Ishikawa (cell line): ENCODE results near the gene ITGA11.

ENCODE experiments used
- CEBPB ChIP-seq: IDR thresholded peaks from 2 replicates; pipeline ENCODE4 v1.6.1; 2012
- CREB1 ChIP-seq: IDR thresholded peaks from 2 replicates; pipeline ENCODE4 v1.6.1; 2012; ENCODE audit warnings: low read depth
- EGR1 ChIP-seq: IDR thresholded peaks from 2 replicates; pipeline ENCODE4 v1.6.1; 2012
- EP300 ChIP-seq: IDR thresholded peaks from 2 replicates; pipeline ENCODE4 v1.6.1; 2012; ENCODE audit warnings: borderline replicate concordance
- FOXM1 ChIP-seq: IDR thresholded peaks from 2 replicates; pipeline ENCODE4 v1.6.1; 2012; ENCODE audit warnings: low read depth, borderline replicate concordance
- MAX ChIP-seq: IDR thresholded peaks from 2 replicates; pipeline ENCODE4 v1.6.1; 2012
- NFIC ChIP-seq: IDR thresholded peaks from 2 replicates; pipeline ENCODE4 v1.6.1; 2012
- RAD21 ChIP-seq: IDR thresholded peaks from 2 replicates; pipeline ENCODE4 v1.6.1; 2012; ENCODE audit warnings: low read depth
- REST ChIP-seq: IDR thresholded peaks from 2 replicates; pipeline ENCODE4 v1.6.1; 2012; ENCODE audit warnings: low read depth, mild to moderate bottlenecking
- TAF1 ChIP-seq: IDR thresholded peaks from 2 replicates; pipeline ENCODE4 v1.6.1; 2012; ENCODE audit warnings: low read depth, mild to moderate bottlenecking
- TCF12 ChIP-seq: IDR thresholded peaks from 2 replicates; pipeline ENCODE4 v1.6.1; 2012; ENCODE audit warnings: low read depth
- TEAD4 ChIP-seq: IDR thresholded peaks from 2 replicates; pipeline ENCODE4 v1.6.1; 2012
- USF1 ChIP-seq: IDR thresholded peaks from 2 replicates; pipeline ENCODE4 v1.6.1; 2012
- YY1 ChIP-seq: IDR thresholded peaks from 2 replicates; pipeline ENCODE4 v1.6.1; 2012; ENCODE audit warnings: low read depth
- ZBTB7A ChIP-seq: IDR thresholded peaks from 2 replicates; pipeline ENCODE4 v1.6.1; 2012; ENCODE audit warnings: low read depth

ITGA11 gene

DNA sequence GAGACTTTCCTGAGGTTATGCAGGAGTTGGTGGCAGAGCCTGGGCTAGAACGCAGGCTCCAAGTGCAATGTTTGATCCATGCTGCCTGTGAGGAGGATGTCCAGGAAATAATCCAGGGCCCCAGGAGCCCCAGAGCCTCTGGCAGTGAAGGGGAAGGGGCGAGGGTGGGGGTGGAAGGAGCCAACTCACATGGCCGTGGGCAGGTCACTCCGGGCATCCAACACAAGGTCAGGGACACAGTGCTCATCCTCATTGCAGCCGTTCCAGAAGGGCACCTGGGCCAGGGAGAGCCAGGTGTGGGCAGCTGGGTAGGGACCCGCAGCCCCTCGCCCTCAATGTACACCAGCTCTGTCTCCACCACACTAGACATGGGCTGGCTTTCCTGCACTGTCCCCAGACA is 110.7 kb downstream of the ITGA11 start:
- TF ChIP-seq REST = no peak
- TF ChIP-seq CEBPB = no peak
- no peak for TF ChIP-seq TCF12
- no peak for TF ChIP-seq RAD21
- TF ChIP-seq CREB1 = no peak
- no peak for TF ChIP-seq ZBTB7A
- no peak for TF ChIP-seq EGR1
- TF ChIP-seq TEAD4 = no peak
- TF ChIP-seq NFIC = no peak
- no peak for TF ChIP-seq MAX
- no peak for TF ChIP-seq FOXM1
- no peak for TF ChIP-seq USF1

- TF ChIP-seq TEAD4 (no peak), MAX (no peak), FOXM1 (no peak), YY1 (no peak), TCF12 (no peak), TAF1 (no peak), ZBTB7A (no peak), NFIC (no peak)
Observed at GRCh38 chr15:68319997-68320396, 112.0 kb downstream of the ITGA11 start.

DNA sequence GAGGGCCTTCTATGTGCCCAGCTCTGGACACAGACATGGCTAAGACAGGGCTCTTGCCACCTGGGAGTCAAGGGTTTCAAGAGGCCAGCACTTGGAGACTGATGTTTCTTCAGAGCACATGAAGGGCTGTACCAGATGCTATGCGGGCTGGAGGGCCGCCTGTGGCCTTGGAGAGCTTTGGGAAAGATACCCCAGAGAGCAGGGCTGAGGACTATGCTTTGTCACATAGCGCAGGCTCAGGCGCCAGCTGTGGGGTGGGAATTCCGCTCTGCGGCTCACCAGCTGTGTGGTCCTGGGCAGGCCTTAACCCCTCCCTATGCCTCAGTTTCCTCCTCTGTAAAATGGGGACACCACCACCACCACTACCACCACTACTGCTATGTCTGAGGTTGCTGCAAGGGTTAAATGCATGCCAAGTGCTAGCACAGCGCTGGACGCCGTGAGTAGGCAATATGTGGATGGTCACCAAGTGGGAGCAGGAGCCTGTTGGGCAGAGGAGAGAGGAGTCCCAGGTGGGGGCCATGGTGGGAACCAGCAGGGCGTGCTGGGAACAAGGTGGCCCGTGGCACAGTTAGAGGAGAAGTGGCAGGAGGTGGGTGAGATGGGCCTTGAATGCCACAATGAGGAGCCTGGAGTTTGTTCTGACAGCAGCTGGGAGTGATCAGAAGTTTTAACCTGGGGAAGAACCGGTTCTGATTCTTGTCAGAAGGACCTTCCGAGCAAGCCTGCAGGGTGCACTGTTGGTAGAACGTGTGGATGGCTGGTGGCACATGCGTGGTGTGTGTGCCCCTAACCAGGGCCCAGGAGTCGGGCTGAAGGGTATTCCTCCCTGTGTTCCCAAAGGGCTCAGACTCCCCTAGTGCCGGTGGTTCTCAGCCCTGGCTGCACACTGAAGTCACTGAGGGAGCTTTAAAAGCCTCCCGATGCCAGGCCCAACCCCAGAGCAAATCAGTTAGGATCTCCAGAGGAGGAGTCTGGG is 112.7 kb downstream of the ITGA11 start:
- TF ChIP-seq TAF1 = no peak
- TF ChIP-seq CREB1 = no peak
- no peak for TF ChIP-seq REST
- TF ChIP-seq EP300 = no peak
- TF ChIP-seq RAD21 = no peak
- TF ChIP-seq ZBTB7A = no peak
- no peak for TF ChIP-seq FOXM1
- no peak for TF ChIP-seq TCF12
- no peak for TF ChIP-seq NFIC
- TF ChIP-seq TEAD4 = no peak
- no peak for TF ChIP-seq USF1
- TF ChIP-seq MAX = no peak
- TF ChIP-seq YY1 = no peak
- TF ChIP-seq CEBPB = no peak
- TF ChIP-seq EGR1 = no peak

GRCh38 chr15:68318008-68318835 is 113.7 kb downstream of the ITGA11 start:
- TF ChIP-seq CEBPB (no peak), TCF12 (no peak), ZBTB7A (no peak), MAX (no peak), EP300 (no peak), FOXM1 (no peak), RAD21 (no peak), USF1 (no peak), CREB1 (no peak), TAF1 (no peak), EGR1 (no peak), REST (no peak)
